ENCODE measurements around the gene RHOJ. TPM values are rescaled to one million over a fixed set of nuclear protein-coding genes. Genes with fewer than 3 reads are reported as not detected.

The RHOJ gene
- total and polyA plus RNA-seq, 2 of the 13 experiments (the other 11 are each of a cell fraction or from before 2014, with no cell fraction given), result 0.22 to 1.3 TPM

- CTCF ChIA-PET (ENCODE audit: low intra/inter-chr PET ratio, low total read pairs), result no interaction called here
- 34% methylated on average over 11 of the region's 12 CpGs for WGBS (ENCODE audit: low lambda C conversion rate)
- in situ Hi-C loops (cut with HindIII; ENCODE audit: extremely low pct_ligation_motif_present, low pct_unique_long_range_greater_than_20kb), result no loop called here
Observed at GRCh38 chr14:63290741-63291430, 86.6 kb downstream of the RHOJ start.

GRCh38 chr14:63292805-63293204 is 88.6 kb downstream of the RHOJ start:
- H4K20me1 ChIP-seq (ENCODE audit: insufficient read depth, low read length), result no peaks in the 10 kb centered on the region
- no peaks in the 10 kb centered on the region for H3K9me3 ChIP-seq (ENCODE audit: low read length)
- no peak for FAIRE-seq
- in situ Hi-C loops (cut with HindIII; ENCODE audit: extremely low pct_ligation_motif_present, low pct_unique_long_range_greater_than_20kb) (no loop called here), intact Hi-C loops (cut with micrococcal nuclease; ENCODE audit: unreplicated experiment) (no loop called here)
- 50% methylated on average over 2 of the region's 2 CpGs for WGBS (ENCODE audit: low lambda C conversion rate)
- ChIA-PET CTCF (ENCODE audit: low intra/inter-chr PET ratio, low total read pairs) (no interaction called here), POLR2A (no interaction called here)
- peaks cover 0 to 19% of the 10 kb centered on the region in 2 experiments; a peak in 2 of 5 replicates for H3K27me3 ChIP-seq (ENCODE audit: control insufficient read depth in 1 of 2, insufficient read depth in 2 of 2, low read length in 2 of 2)
- H3K9ac ChIP-seq (ENCODE audit: insufficient read depth, low read depth, low read length), result no peak overlapping the region
- no peak overlapping the region for H3K27ac ChIP-seq (ENCODE audit: extremely low read length, insufficient read depth, low read length)
- H3K4me1 ChIP-seq (ENCODE audit: insufficient read depth, low read length), result no peaks in the 10 kb centered on the region
- TF ChIP-seq ZNF547 (CRISPR knock-in tag; IDR thresholded peaks at IDR 0.05) (no peak), TFAP4 (IDR thresholded peaks at IDR 0.05; ENCODE audit: borderline replicate concordance, low read depth) (no peak), HHEX (CRISPR knock-in tag; IDR thresholded peaks at IDR 0.05) (no peak), PHF8 (CRISPR knock-in tag; IDR thresholded peaks at IDR 0.05) (no peak), JDP2 (CRISPR knock-in tag; IDR thresholded peaks at IDR 0.05; ENCODE audit: borderline replicate concordance) (no peak), ZNF234 (CRISPR knock-in tag; conservative IDR thresholded peaks at IDR 0.05) (no peak), PHF5A (CRISPR knock-in tag; IDR thresholded peaks at IDR 0.05; ENCODE audit: low read depth, unreplicated experiment) (no peak), ZSCAN5A (CRISPR knock-in tag; IDR thresholded peaks at IDR 0.05; ENCODE audit: borderline replicate concordance) (no peak), ZNF20 (CRISPR knock-in tag; IDR thresholded peaks at IDR 0.05) (no peak), ZFP62 (CRISPR knock-in tag; IDR thresholded peaks at IDR 0.05) (no peak), ZNF644 (CRISPR knock-in tag; IDR thresholded peaks at IDR 0.05; ENCODE audit: low read depth) (no peak), SNAI1 (CRISPR knock-in tag; IDR thresholded peaks at IDR 0.05; ENCODE audit: borderline replicate concordance) (no peak)
- H3K79me2 ChIP-seq (ENCODE audit: insufficient read depth, low read length), result no peaks in the 10 kb centered on the region
- no peak for DNase-seq (ENCODE audit: low spot score)
- H2AFZ ChIP-seq (ENCODE audit: low read length), result no peak overlapping the region
- no TSS peak for BruUV-seq (replicated peaks)
- H3K4me2 ChIP-seq (ENCODE audit: low read depth, low read length), result no peak overlapping the region
- no peaks in the 10 kb centered on the region for H3K36me3 ChIP-seq (replicated peaks in 1 of 2; ENCODE audit: control insufficient read depth in 1 of 2, insufficient read depth in 2 of 2, low read length in 2 of 2)
- no peak for ATAC-seq
- no peak overlapping the region for H3K4me3 ChIP-seq (replicated peaks in 1 of 3; ENCODE audit: insufficient read depth in 1 of 3, low read depth in 2 of 3, low read length in 3 of 3)

More at GRCh38 chr14:63290741-63291430, 86.6 kb downstream of the RHOJ start:
- Histone ChIP-seq H3K27me3 (ENCODE audit: control insufficient read depth in 1 of 2, insufficient read depth in 2 of 2, low read length in 2 of 2) (peaks cover 0 to 17% of the 10 kb centered on the region in 2 experiments; a peak in 2 of 5 replicates), H3K4me3 (replicated peaks in 1 of 3; ENCODE audit: insufficient read depth in 1 of 3, low read depth in 2 of 3, low read length in 3 of 3) (no peak overlapping the region), H3K4me1 (ENCODE audit: insufficient read depth, low read length) (no peaks in the 10 kb centered on the region), H4K20me1 (ENCODE audit: insufficient read depth, low read length) (no peaks in the 10 kb centered on the region), H2AFZ (ENCODE audit: low read length) (no peak overlapping the region), H3K4me2 (ENCODE audit: low read depth, low read length) (no peak overlapping the region), H3K79me2 (ENCODE audit: insufficient read depth, low read length) (no peaks in the 10 kb centered on the region), H3K36me3 (replicated peaks in 1 of 2; ENCODE audit: control insufficient read depth in 1 of 2, insufficient read depth in 2 of 2, low read length in 2 of 2) (no peaks in the 10 kb centered on the region), H3K9me3 (ENCODE audit: low read length) (no peaks in the 10 kb centered on the region), H3K27ac (ENCODE audit: extremely low read length, insufficient read depth, low read length) (no peak overlapping the region), H3K9ac (ENCODE audit: insufficient read depth, low read depth, low read length) (no peak overlapping the region)
- no peak for TF ChIP-seq TBX3 (IDR thresholded peaks at IDR 0.05; ENCODE audit: borderline replicate concordance)
- TF ChIP-seq MXD3 (CRISPR knock-in tag; IDR thresholded peaks at IDR 0.05), result no peak
- TF ChIP-seq FOXC1 (CRISPR knock-in tag; IDR thresholded peaks at IDR 0.05; ENCODE audit: borderline replicate concordance), result no peak
- no peak for TF ChIP-seq HOXA3 (CRISPR knock-in tag; IDR thresholded peaks at IDR 0.05)
- TF ChIP-seq ZNF713 (CRISPR knock-in tag; IDR thresholded peaks at IDR 0.05), result no peak
- no peak for ATAC-seq
- POLR2A ChIA-PET, result no interaction called here
- BruUV-seq (replicated peaks), result no TSS peak
- intact Hi-C loops (cut with micrococcal nuclease; ENCODE audit: unreplicated experiment), result no loop called here
- no peak for FAIRE-seq
- no peak for DNase-seq (ENCODE audit: low spot score)
